BE2C (cell line): ENCODE results near the gene YPEL2.

Experiments used
- DNase-seq: peaks from one replicate; pipeline ENCODE4 v3.0.0-alpha.2; 2020
- H3K27me3 ChIP-seq: fragments of 250-450 bp; sonication (Bioruptor Pico); 2 replicates; pipeline ENCODE4 v1.5.1; 2020; ENCODE audit warnings: mild to moderate bottlenecking
- H3K36me3 ChIP-seq: fragments of 250-450 bp; sonication (Bioruptor Pico); 2 replicates; pipeline ENCODE4 v1.5.1; 2020; ENCODE audit warnings: mild to moderate bottlenecking
- H3K4me1 ChIP-seq: fragments of 250-450 bp; sonication (Bioruptor Pico); 2 replicates; pipeline ENCODE4 v1.5.1; 2020
- H3K4me3 ChIP-seq: 2 replicates; pipeline ENCODE4 v1.5.1; 2011; ENCODE audit warnings: low read depth, low read length
- H3K9me3 ChIP-seq: fragments of 250-450 bp; sonication (Bioruptor Pico); 2 replicates; pipeline ENCODE4 v1.5.1; 2020
- TF ChIP-seq, protein P1 (sequence below): IDR thresholded peaks from 2 replicates; pipeline ENCODE4 v1.5.1; 2012; ENCODE audit warnings: mild to moderate bottlenecking, low read depth, low read length

Gene YPEL2

DNA sequence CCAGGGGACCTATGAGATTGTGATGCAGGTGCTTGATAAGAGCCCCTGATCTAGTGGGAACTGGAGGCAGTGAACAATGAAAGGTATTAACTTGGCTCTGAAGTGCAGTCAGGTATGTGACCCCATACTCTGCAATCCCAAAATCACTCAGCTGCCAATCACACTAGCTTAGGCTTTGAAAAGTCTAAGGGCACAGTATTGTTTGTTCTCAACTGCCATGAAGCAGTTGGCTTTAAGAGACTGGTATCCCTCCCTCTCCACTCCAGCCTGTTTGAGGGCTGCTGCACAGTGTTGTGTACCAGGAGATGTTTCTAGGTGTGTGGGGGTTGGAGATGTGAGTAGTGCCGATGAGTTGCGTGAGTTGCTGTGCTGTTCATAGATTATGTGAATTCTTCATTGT is 2.4 kb downstream of the YPEL2 start:
- no peak overlapping the region; the same call in 1 of the 2 replicates for H3K4me3 ChIP-seq
- no peak for DNase-seq
- no peaks in the 10 kb centered on the region for H3K9me3 ChIP-seq
- TF ChIP-seq, protein P1, sequence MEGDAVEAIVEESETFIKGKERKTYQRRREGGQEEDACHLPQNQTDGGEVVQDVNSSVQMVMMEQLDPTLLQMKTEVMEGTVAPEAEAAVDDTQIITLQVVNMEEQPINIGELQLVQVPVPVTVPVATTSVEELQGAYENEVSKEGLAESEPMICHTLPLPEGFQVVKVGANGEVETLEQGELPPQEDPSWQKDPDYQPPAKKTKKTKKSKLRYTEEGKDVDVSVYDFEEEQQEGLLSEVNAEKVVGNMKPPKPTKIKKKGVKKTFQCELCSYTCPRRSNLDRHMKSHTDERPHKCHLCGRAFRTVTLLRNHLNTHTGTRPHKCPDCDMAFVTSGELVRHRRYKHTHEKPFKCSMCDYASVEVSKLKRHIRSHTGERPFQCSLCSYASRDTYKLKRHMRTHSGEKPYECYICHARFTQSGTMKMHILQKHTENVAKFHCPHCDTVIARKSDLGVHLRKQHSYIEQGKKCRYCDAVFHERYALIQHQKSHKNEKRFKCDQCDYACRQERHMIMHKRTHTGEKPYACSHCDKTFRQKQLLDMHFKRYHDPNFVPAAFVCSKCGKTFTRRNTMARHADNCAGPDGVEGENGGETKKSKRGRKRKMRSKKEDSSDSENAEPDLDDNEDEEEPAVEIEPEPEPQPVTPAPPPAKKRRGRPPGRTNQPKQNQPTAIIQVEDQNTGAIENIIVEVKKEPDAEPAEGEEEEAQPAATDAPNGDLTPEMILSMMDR: no peak
- no peaks in the 10 kb centered on the region for H3K36me3 ChIP-seq
- H3K4me1 ChIP-seq: peaks cover 32% of the 10 kb centered on the region
- no peaks in the 10 kb centered on the region for H3K27me3 ChIP-seq

DNA sequence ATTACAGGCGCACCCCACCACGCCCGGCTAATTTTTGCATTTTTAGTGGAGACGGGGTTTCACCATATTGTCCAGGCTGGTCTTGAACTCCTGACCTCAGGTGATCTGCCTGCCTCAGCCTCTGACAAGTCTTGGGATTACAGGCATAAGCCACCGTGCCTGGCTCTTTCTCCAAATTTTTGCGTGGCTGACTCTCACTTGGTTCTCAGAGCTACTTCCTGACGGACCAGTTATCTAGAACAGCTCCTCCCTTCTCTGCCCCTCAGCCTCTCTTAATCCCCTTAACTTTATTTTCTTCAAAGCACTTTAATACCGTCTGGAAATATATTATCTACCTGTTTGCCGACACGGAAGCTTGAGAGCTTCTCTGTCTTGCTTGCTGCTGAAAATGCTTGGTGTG is 4.2 kb downstream of the YPEL2 start:
- H3K4me1 ChIP-seq: peaks cover 19% of the 10 kb centered on the region
- no peaks in the 10 kb centered on the region for H3K36me3 ChIP-seq
- H3K4me3 ChIP-seq: no peak overlapping the region
- no peaks in the 10 kb centered on the region for H3K9me3 ChIP-seq
- H3K27me3 ChIP-seq: no peaks in the 10 kb centered on the region
- TF ChIP-seq, protein P1: no peak
- no peak for DNase-seq

DNA sequence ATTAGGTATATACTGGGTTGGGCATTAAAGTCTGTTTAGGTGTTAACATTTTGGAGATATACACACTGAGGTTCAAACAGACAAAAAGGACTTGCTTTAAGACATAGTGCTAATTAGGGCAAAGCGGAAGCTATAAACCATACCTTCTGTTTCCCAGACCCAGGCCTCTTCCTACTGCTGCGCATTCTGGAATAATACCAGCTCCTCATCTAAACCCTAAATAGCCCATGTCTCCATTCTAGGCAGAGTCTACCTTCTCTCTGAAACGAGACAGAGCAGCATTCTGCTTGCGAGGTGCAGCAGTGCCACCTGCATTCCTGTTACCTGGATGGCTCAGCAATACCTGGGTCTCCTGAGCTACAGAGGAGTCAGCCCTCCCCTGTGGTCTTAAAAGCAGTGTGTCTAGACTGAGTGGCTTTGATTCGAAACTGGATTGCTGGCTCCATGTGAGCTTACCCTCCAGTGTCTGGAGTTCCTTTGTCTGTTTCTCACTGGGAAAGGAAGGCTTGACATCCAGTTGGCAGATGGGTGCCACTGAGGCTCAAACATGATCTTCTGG is 6.4 kb downstream of the YPEL2 start:
- TF ChIP-seq, protein P1: no peak
- Histone ChIP-seq H3K36me3 (no peaks in the 10 kb centered on the region), H3K27me3 (no peaks in the 10 kb centered on the region), H3K9me3 (no peaks in the 10 kb centered on the region), H3K4me1 (peaks cover 24% of the 10 kb centered on the region), H3K4me3 (no peak overlapping the region)
- no peak for DNase-seq

DNA sequence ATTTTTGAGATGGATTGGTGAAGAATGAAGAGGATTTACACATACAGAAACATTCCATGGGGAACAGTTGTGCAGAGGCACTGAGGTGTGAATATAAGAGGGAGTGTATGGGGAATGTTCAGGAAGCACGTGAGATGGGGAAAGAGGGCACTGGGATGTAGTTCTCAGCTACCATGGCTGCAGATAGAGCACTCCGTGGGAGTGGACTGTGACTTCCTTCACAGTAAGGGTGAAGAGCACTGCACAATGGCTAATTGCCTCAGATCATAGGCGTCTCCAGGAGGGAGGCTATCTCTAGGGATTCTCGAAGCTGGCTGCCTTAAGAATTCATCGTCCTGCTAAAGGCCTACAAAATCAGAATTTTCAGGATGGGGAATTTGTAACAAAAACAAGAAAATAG is 7.0 kb downstream of the YPEL2 start:
- TF ChIP-seq, protein P1: no peak
- Histone ChIP-seq H3K4me1 (peaks cover 19% of the 10 kb centered on the region), H3K36me3 (no peaks in the 10 kb centered on the region), H3K9me3 (no peaks in the 10 kb centered on the region), H3K27me3 (no peaks in the 10 kb centered on the region), H3K4me3 (no peak overlapping the region)
- no peak for DNase-seq

DNA sequence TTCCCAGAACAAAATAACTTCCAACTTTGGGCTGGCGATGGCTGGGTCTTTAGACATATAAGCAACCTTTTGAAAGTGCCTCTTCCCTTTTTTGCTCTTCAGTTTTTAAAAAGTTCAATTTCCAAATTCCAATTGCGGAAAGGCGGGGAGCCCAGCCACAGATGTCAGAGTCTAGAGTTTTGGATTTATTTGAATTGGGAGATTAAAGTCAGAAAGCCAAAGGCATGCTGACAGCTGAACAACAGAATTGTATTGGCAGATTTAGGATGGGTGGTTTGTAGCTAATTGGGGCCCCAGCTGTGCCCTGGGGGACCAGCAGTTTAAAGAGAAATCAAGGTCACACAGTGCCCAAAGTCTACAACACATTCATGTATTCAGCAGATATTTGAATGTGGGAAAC is 10.5 kb downstream of the YPEL2 start:
- H3K4me1 ChIP-seq: peaks cover 20% of the 10 kb centered on the region
- TF ChIP-seq, protein P1: no peak
- no peak overlapping the region for H3K4me3 ChIP-seq
- H3K36me3 ChIP-seq: no peaks in the 10 kb centered on the region
- DNase-seq: no peak
- no peaks in the 10 kb centered on the region for H3K9me3 ChIP-seq
- no peaks in the 10 kb centered on the region for H3K27me3 ChIP-seq

DNA sequence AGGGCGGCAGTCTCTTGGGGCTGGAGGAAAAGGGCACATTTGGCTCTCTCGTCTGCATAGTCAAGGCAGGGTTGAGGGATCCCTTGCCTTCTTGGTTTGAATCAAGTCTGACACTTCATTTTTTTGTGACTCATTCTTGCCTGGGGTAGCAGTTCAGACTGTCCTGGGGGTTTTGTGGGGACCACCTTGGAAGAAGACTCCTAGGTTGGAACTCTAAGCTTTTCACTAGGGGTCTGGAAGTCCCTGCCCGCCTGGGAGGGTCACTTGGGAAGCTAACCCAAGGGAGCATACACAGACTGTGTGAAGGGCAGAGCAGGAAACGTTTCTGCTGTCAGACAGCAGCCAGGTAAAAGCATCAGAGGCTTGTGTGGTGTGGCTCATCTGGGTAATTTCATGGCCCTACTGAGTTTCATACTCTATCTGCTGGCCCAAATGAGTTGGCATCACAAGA is 11.3 kb downstream of the YPEL2 start:
- no peak overlapping the region for H3K4me3 ChIP-seq
- H3K36me3 ChIP-seq: no peaks in the 10 kb centered on the region
- no peak for DNase-seq
- H3K4me1 ChIP-seq: peaks cover 20% of the 10 kb centered on the region
- no peaks in the 10 kb centered on the region for H3K9me3 ChIP-seq
- TF ChIP-seq, protein P1: no peak
- no peaks in the 10 kb centered on the region for H3K27me3 ChIP-seq
